GM12873 (cell line): ENCODE data around the gene WDR41.
A peak's percentile ranks its signal among the peaks of the same experiment; 100 is the strongest.

ENCODE experiments used
- TF ChIP-seq, protein P1 (sequence below): IDR thresholded peaks from 2 replicates; pipeline ENCODE4 v1.5.1; 2012; ENCODE audit warnings: low read depth, mild to moderate bottlenecking, moderate library complexity, low read length, control low read depth; ENCODE audit not compliant: insufficient read depth; ENCODE audit errors: missing control alignments

WDR41 gene, protein sequence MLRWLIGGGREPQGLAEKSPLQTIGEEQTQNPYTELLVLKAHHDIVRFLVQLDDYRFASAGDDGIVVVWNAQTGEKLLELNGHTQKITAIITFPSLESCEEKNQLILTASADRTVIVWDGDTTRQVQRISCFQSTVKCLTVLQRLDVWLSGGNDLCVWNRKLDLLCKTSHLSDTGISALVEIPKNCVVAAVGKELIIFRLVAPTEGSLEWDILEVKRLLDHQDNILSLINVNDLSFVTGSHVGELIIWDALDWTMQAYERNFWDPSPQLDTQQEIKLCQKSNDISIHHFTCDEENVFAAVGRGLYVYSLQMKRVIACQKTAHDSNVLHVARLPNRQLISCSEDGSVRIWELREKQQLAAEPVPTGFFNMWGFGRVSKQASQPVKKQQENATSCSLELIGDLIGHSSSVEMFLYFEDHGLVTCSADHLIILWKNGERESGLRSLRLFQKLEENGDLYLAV

GRCh38 chr5:77491783-77492652 is at the start of gene WDR41:
WDR41 (minus strand) TSS chr5:77492316; CDS start chr5:77492220, 96 bp downstream.
- TF ChIP-seq, protein P1, sequence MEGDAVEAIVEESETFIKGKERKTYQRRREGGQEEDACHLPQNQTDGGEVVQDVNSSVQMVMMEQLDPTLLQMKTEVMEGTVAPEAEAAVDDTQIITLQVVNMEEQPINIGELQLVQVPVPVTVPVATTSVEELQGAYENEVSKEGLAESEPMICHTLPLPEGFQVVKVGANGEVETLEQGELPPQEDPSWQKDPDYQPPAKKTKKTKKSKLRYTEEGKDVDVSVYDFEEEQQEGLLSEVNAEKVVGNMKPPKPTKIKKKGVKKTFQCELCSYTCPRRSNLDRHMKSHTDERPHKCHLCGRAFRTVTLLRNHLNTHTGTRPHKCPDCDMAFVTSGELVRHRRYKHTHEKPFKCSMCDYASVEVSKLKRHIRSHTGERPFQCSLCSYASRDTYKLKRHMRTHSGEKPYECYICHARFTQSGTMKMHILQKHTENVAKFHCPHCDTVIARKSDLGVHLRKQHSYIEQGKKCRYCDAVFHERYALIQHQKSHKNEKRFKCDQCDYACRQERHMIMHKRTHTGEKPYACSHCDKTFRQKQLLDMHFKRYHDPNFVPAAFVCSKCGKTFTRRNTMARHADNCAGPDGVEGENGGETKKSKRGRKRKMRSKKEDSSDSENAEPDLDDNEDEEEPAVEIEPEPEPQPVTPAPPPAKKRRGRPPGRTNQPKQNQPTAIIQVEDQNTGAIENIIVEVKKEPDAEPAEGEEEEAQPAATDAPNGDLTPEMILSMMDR, result peak; percentile 91

GRCh38 chr5:77531297-77531696 is 39.2 kb upstream of the WDR41 start:
- TF ChIP-seq, protein P1, result no peak

DNA sequence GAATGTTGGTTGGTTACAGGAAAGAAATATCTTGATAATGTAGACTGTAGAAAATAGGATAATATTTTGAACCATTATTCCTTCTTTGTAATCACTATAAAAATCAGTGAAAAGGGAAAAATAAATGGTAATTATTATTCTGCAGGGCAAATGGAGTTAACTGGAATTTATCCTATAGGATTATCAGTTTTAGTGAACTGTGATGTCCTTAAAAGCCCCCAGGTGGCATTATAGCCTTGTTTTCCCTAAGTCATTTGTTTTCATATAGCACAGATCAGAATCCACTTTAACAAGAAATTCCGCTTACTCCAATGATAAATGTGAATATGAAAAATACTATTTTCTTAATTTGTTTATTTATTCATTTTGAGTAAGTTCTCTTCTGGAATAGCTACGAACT is 26.2 kb upstream of the WDR41 start:
- TF ChIP-seq, protein P1, result peak; percentile 32

- TF ChIP-seq, protein P1, result no peak
Observed at GRCh38 chr5:77514457-77514856, 22.3 kb upstream of the WDR41 start.

DNA sequence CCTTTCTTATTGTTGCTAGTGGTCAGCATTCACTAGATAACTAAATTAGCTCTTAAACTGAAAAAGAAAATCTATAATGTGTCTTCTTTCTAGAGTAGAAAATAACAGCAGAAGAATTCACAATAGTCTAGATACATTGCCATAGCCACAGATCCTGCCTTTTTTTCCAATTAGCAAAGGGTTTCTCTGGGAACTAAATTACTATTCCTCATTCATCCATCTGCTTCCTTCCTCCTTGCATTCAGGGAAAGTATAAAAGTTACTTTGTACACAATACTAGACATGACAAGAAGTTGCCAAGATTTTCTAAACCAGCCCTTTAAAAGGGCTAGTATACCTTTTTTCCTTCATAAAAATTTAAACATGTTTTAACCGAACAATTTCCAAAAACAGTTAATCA is 21.2 kb upstream of the WDR41 start:
- TF ChIP-seq, protein P1, result no peak

DNA sequence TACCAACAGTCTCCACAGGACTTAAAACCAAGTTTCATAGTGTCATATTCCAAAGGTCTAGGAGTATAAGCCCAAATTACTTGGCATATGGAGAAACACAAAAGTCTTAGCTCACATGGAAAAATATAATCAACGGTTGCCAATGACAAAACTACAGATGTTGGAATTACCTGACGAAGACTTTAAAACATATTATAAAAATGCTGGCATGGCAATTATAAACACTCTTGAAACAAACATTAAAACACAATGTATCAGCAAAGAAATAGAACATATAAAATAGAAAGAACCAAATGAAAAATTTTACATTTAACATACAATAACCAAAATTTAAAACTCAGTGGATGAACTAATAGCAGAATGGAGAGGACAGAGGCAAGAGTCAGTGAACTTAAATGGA is 7.9 kb upstream of the WDR41 start:
- TF ChIP-seq, protein P1, result no peak

DNA sequence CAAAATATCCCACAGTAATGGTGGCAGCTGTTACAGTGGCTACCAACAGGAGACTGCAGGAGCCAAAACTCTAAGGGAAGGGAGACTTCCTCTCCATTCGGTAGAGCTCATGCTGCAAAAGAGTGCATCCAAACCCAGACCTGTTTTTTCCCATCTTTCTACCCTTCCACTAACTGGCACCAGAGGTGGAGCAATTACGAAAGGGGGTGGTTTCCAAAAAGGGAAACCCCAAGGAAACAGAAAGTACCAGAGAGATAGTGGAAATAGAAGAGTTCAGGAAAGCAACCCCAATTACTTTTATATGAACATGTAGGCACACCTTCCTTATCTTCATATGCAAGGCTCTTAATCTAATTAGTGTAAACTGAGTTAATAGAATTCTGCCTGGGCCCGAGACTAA is 7.3 kb upstream of the WDR41 start:
- TF ChIP-seq, protein P1, result no peak
